HK-2 (cell line): Measurements from ENCODE around the gene RAD21L1.
"Not testable (repeated sequence)": the region's sequence is repeated elsewhere in the genome, so short reads cannot be mapped to it uniquely, and the experiment has no call there.

Source experiments
- DNase-seq: peaks from one replicate; pipeline ENCODE4 v3.0.0-alpha.2; 2018; ENCODE audit not compliant: unreplicated experiment

Gene RAD21L1

DNA sequence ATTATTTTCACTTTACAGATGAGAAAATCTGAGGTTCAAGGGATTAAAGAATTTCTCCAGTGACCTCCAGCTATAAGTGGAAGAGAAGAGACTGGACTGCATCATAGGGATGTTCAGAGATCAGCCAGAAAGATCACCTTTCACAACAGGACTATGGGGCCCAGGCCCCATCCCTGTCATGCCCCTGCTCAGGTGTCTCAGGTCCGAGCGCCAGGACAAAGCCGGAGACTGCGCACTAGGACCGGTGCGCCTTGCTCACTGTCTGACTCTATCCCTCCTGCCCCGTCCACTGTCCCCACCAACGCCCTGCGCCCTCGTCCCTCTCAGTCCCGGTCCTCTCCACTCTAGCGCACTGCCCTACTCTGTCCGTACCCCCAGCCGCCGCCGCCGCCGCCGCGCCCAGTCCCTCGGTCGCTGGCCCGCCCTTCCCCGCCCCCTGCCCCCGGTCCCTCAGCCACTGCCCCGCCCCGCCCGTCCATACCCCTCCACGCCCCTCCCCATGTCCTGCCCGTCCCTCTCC lies 521 bp upstream of the RAD21L1 start:
- no peak for DNase-seq

- DNase-seq: no peak
These were observed 3.7 kb downstream of the RAD21L1 start for GRCh38 chr20:1229541-1229940.

DNA sequence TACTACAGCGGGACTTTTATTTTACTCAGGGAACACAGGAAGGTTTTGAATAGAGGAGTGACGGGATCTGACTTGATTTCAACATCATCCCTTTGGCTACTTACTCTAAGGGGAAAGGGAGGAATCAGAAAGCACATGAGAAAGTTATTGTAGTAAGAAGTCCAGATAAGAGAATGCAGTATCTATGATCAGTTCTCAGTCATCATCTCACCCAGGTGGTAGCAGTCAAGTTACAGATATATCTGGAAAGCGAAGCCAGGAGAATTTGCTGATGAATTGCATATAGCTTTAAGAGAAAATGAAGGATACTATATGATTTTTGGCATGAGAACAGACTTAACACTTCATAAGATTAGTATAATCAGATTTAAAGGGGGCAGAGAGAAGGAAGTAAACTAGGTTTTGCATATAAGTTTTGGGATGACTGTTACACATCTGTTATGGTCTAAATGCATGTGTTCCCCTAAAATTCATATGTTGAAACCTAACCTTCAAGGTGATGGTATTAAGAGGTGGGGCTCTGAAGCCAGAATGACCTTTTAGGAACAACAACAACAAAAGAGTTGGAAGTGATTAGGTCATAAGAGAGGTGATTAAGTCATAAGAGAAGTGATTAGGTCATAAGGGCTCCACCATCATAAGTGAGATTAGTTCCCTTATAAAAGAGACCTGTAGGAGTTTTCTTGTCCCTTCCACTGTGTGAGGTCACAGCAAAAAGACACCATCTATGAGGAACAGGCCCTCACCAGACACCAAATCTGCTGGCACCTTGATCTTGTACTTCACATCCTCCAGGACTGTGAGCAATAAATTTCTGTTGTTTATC lies 6.7 kb downstream of the RAD21L1 start:
- DNase-seq: no peak

DNA sequence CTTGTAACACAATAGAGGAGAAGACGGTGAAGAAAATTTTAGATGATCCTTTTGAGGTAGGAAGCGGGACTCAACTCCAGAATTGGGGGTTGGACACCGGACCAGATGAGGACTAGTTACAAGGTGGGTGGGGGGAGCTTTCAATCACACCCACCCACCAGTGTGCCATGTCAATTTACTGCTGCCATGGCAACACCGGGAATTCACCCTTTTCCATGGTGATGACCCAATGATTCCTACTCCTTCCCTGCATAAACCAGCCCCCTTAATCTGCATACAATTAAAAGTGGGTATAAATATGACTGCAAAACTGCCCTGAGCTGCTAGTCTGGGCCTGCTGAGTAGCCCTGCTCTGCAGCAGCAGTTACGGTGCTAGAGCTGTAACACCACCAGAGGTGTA lies 14.7 kb downstream of the RAD21L1 start:
- DNase-seq: no peak

DNA sequence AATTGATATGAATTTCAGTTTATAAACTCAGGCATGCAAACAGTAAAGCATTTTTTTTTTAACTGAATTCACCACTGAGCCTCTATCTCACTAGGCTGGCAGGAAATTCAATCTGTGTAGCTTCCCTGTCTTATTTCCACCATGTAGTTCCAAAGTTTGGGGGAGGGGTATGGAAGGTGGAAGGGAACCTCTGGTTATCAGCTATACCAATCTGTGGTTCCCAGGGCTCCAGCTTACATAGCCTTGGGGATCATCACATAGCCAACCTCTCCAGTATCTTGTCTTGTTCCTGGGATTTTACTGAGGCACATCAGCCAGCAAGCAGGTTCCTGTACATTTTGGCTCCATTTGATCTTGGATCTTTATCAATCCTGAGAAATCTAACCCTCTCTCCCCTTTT lies 15.6 kb downstream of the RAD21L1 start:
- no peak for DNase-seq

DNA sequence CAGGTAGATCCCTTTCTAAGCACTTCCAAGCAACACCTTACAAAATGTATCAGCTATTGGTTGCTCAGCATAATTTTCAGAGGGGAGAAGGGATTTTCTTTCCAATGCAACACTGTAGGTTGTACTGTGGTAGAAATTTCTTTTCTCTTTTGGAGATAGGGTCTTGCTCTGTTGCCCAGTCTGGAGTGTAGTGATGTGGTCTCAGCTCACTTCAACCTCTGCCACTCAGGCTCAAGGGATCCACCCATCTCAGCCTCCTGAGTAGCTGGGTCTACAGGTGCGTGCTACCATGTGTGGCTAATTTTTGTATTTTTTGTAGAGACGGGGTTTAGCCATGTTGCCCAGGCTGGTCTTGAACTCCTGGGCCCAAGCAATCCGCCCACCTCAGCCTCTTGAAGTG lies 16.3 kb downstream of the RAD21L1 start:
- no peak for DNase-seq

DNA sequence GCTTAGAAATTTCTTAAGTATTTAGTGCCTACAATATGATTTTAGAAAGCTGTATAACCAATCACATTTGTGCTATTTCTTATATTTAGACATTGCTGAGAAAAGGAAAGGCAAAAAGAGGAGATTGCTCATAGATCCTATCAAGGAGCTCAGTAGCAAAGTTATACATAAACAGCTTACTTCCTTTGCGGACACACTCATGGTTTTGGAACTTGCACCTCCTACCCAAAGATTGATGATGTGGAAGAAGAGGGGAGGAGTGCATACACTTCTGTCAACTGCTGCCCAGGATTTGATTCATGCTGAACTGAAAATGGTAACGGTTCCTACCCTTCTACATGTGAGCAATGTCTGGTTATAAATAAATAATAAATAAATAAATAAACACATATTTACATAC lies 16.7 kb downstream of the RAD21L1 start:
- DNase-seq: peak; percentile 38

DNA sequence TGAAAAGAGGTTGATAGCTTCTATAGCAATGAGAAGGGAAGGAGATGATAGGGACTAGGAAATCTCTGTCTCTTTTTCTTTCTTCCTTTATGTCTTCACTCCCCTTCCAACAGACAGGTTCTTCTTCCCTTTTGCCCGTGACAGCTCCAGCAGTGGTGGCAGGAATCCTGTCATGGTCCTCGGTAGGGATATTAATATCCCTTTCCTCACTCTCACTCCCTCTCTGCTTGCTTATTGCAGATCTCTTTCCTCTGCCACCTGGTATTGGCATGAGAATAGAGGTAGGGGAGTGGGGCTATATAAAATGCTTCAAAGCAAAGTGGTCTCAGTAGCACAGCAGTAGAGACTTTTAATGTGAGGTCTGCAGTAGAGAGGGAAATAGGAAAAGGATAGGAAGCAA lies 19.7 kb downstream of the RAD21L1 start:
- no peak for DNase-seq

DNA sequence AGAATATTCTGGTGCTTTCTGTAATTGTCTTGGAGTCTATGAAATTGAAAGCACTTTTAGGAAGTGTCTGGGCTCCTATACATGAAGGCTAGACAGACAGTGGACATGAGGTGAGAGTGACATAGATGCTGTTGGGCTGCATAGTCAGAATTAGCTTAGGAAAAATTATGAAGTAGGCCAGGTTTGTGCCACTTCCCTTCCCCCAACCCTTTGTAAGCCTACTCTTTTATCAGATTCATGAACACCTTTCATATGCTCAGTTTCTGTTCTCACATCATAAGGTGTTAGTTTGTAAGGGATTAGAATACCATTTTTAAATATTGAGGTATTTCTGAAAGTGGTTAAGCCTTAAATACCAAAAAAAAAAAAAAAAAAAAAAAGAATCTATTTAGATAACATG lies 21.8 kb downstream of the RAD21L1 start:
- DNase-seq: no peak

DNA sequence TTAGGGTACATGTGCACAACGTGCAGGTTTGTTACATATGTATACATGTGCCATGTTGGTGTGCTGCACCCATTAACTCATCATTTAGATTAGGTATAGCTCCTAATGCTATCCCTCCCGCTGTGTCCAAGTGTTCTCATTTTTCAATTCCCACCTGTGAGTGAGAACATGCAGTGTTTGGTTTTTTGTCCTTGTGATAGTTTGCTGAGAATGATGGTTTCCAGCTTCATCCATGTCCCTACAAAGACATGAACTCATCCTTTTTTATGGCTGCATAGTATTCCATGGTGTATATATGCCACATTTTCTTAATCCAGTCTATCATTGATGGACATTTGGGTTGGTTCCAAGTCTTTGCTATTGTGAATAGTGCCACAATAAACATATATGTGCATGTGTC lies 24.4 kb downstream of the RAD21L1 start:
- not testable (repeated sequence) for DNase-seq

DNA sequence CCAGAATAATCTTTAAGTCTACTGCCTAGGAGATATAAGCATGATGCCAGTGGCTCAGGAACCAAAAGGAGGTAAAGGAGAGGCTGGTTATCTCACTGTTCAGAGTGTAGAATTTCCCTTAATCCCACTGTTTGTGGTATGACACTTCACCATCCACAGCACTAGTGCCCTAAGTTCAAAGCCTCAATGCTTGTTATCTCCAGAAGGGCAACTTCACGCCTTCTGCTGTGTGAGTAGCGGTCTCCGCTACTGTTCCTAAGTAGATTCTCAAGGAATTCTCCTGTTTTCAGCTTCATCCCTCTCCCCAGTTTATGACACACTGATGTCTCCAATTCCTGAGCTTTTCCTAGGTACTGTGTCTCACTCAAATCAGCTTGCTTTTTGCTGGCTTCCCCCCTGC lies 26.6 kb downstream of the RAD21L1 start:
- no peak for DNase-seq

- DNase-seq: no peak
These were observed 28.4 kb downstream of the RAD21L1 start for GRCh38 chr20:1254254-1254653.

DNA sequence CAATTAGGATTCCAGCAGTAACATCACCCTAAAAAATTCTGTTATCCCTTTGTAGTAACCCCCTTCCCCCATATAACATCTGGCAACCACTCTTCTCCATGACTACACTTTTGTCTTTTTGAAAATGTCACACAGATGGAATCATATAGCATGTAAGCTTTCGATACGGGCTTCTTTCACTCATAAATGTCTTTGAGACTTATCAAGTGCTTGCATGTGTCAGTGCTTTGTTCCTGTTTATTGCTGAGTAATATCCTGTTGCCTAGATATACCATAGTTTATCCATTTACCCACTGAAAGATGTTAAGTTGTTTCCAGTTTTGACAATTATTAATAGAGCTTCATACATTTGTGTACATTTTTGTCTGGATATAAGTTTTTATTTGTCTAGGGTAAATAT lies 29.8 kb downstream of the RAD21L1 start:
- DNase-seq: no peak

GRCh38 chr20:1263853-1264252 lies 38.0 kb downstream of the RAD21L1 start:
- no peak for DNase-seq

DNA sequence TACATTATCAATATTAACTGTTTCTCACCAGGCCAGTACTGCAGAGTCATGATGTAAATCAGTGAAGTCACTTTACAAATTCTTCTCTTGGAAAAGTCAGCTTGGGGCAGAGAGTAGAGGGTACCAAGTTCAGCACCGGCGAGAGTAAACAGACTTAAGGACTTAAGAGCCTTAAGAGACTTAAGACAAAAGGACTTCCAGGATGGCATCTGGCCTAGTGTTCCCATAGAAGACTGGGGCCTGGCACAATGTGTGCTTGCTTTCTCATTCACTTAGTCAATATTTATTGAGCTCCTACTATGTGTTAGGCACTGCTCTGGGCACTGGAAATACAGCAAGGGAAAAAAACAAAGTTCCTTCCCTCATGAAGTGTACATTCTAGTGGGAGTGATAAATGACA lies 38.9 kb downstream of the RAD21L1 start:
- no peak for DNase-seq

DNA sequence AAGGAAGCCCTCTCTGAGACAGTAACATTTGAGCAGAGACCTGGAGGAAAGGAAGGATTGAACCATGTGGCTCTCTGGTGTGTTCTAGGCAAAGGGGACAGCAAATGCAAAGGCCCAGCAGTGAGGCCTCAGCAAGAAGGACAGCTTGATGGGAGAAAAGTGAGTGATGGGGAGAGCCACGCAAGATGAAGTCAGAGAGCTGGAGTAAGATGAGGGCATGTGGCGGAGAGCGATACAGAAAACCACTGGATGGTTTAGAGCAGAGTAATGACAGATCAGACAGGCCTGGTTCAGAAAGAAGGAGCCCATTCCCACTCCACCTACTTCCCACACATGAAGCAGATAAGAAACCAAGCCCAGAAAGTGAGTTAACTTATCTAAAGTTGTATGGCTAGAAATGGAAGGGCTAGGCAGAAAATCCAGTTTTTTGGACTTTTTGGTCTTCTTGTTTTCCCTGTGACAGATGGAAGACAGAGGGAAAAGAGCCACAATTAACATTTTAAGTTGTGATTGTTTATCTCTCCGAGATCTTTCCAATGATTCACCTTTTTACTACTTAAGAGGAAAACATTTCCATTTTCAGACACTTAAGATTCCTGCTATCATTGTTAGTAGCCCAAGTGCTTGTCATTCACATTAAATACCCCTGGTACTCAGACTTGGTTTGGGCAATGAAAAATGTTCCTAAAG lies 39.5 kb downstream of the RAD21L1 start:
- no peak for DNase-seq

- DNase-seq: no peak
These were observed 40.0 kb downstream of the RAD21L1 start for GRCh38 chr20:1265916-1266166.

DNA sequence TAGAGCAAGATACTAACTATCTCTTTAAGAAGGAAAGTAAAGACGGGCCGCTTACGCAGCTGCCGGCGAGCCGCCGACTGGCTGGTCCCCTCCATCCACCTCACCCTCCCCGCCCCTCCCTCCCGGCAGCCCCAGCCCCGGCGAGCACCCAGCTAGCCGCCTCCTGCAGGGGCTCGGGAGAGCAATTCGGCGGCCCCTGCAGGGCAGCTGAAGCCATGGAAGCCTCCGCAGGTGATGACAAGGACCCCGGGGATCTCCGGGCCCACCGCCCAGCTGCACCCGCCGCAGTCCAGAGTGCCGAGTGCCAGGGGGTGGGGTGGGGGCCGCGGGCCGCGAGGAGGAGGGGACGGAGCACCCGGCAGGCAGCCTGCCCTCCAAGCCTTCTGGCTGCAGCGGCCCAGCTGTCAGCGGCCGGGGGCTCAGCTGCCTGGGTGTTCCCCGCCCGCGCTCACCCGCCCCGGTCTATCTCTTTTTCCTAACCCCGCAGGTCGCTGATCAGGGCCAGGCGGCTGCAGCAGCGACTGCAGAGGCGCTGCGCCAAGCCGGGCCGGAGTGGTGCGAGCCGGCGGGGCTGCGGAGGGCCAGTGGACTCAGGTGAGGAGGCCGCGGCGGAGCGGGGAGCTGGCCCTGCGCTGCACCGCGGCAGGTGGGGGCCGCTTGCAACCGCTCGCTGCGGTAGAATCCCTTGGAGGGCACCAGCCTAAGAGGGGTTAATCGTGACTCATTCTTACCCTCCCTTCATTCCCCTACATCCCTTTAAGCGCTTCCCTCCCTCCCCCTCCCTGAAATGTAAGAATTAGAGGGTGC lies 40.5 kb downstream of the RAD21L1 start, which contains the start of gene SNPH:
TSS of gene SNPH (plus strand) at position 128 of the 807 bp plus-strand sequence. CDS start 29,946 bp downstream, outside the sequence.
- peak; percentile 75 for DNase-seq

DNA sequence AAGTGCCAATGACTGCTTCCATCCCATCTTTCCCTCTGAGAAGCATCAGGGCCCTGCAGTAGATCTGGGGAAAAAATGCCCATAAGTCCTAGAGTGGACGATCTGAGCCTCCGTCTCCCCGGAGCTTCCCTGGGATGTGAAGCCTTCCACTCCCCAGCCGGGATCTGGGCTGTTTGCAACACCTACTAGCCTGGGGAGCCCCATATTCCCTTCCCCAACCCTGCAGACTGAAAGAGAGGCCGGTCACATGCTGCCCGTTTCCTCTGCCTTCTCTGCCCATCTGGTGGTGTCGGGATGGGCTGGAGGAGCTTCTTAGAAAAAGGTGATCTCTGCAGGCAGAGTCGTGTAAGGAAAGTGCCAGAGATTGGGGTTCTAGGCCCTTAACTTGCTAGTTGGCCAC lies 41.3 kb downstream of the RAD21L1 start:
- DNase-seq: no peak

GRCh38 chr20:1267809-1268374 lies 42.0 kb downstream of the RAD21L1 start:
- DNase-seq: no peak

DNA sequence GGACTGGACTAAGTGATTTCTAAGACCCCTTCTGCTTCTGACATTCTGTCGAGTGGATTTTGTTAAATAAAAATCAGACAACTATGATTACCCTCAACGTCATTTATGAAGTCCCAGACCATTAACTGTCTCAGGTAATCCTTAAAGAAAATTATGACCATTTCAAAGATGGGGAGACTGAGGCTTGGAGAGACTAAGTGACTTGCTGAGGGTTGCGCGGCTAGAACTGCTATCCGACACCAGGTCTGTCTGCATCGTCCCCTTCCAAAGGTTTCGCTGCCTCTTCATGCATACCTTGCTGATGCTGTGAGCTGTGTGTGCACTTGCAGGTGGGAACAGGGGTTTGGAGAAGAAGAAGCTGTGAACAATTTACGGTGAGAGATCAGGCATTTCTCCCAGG lies 43.4 kb downstream of the RAD21L1 start:
- no peak for DNase-seq

DNA sequence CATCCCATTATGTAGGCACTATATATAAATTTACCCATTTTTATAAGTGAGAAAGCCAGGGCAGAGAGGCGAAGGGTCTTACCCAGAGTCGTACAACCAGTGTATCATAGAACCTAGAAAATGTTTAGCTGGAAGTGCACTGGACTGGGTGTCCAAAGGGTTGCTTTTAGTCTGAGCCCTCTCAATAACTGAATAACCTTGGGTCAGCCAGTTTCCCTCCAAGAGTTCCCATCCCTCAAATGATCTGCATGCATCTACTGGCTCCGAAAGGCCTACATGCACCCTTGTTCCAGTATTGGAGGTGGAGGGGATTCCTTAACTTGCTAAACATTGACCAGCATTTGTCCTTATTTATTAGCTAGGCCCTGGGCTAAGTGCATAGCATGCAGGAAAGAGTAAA lies 44.0 kb downstream of the RAD21L1 start:
- DNase-seq: no peak
